ENCODE results near the gene BCO2. TPM values are rescaled to one million over a fixed set of nuclear protein-coding genes. Genes with fewer than 3 reads are reported as not detected.

BCO2 gene
- total RNA-seq, 4 donors from 2014 or later = 2.7 to 17.0 (median 9.5) TPM

DNA sequence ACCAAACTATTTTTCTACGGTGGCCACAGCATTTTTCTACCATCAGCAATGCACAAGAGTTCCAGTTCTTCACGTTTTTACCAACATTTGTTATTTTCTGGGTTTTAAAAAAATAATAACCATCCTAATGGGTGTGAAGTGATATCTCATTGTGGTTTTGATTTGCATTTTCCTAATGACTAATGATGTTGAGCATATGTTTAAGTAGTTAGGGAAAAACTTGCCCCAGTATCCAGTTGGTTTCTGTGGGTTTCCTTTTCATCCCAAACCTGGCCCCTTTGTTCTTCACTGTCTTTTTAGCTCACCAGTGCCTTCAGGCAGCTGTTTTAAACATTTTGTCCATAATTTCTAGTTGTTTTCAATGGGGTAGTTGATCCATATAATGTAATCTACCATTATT is 36.2 kb downstream of the BCO2 start:
- TF ChIP-seq POLR2A (IDR thresholded peaks at IDR 0.05) (no peak), CTCF (IDR thresholded peaks at IDR 0.05) (no peak)

GRCh38 chr11:112212290-112212689 is 37.0 kb downstream of the BCO2 start:
- 32 to 65% methylated on average over 3 of the region's 3 CpGs for WGBS, 2 donors
- Histone ChIP-seq H3K36me3 (no peaks in the 10 kb centered on the region), H3K4me1 (peaks cover 0 to 7% (median 0%) of the 10 kb centered on the region in 3 donors), H3K4me3 (no peak overlapping the region), H3K27me3 (no peaks in the 10 kb centered on the region), H3K9me3 (no peaks in the 10 kb centered on the region), H3K27ac (no peak overlapping the region)
- DNase-seq = no peak
- intact Hi-C loops (cut with DNase I) = no loop called here
- TF ChIP-seq POLR2A (IDR thresholded peaks at IDR 0.05) = no peak
- no peak for TF ChIP-seq CTCF (IDR thresholded peaks at IDR 0.05)

More for the DNA sequence above, 36.2 kb downstream of the BCO2 start:
- intact Hi-C loops (cut with DNase I) = no loop called here
- Histone ChIP-seq H3K27ac (no peak overlapping the region), H3K27me3 (no peaks in the 10 kb centered on the region), H3K4me3 (no peak overlapping the region), H3K36me3 (no peaks in the 10 kb centered on the region), H3K4me1 (peaks cover 0 to 7% (median 0%) of the 10 kb centered on the region in 3 donors), H3K9me3 (no peaks in the 10 kb centered on the region)
- WGBS, 2 donors = 28 to 52% methylated on average over 2 of the region's 2 CpGs
- no peak for DNase-seq

GRCh38 chr11:112212710-112213109 is 37.4 kb downstream of the BCO2 start:
- Histone ChIP-seq H3K4me3 (no peak overlapping the region), H3K4me1 (peaks cover 0 to 7% (median 0%) of the 10 kb centered on the region in 3 donors), H3K36me3 (no peaks in the 10 kb centered on the region), H3K27me3 (no peaks in the 10 kb centered on the region), H3K9me3 (no peaks in the 10 kb centered on the region), H3K27ac (no peak overlapping the region)
- DNase-seq = no peak
- intact Hi-C loops (cut with DNase I) = no loop called here
- TF ChIP-seq POLR2A (IDR thresholded peaks at IDR 0.05) = no peak
- no peak for TF ChIP-seq CTCF (IDR thresholded peaks at IDR 0.05)

DNA sequence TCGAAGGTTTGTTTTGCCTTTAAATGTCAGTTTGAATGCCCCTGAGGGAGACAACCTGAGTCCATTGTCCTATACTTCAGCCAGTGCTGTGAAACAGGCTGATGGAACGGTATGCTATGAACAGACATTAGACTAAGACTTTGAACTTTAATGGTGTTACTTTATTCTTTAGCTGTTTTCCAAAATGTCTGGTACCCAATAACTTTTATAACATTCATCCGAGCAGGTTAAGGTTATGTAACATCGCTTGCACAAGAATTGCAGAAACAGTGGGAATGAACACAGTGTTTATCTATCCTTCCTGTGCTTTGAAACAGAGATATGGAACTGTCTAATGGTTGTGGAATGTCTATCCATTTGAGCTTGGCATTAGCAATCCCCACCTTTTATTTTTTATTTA is 38.4 kb downstream of the BCO2 start:
- intact Hi-C loops (cut with DNase I) = no loop called here
- Histone ChIP-seq H3K4me3 (no peak overlapping the region), H3K36me3 (no peaks in the 10 kb centered on the region), H3K9me3 (no peaks in the 10 kb centered on the region), H3K27me3 (no peaks in the 10 kb centered on the region), H3K4me1 (peaks cover 0 to 7% (median 0%) of the 10 kb centered on the region in 3 donors), H3K27ac (no peak overlapping the region)
- WGBS, 2 donors = 77 to 84% methylated on average over 4 of the region's 4 CpGs
- TF ChIP-seq POLR2A (IDR thresholded peaks at IDR 0.05) (no peak), CTCF (IDR thresholded peaks at IDR 0.05) (no peak)
- no peak for DNase-seq

DNA sequence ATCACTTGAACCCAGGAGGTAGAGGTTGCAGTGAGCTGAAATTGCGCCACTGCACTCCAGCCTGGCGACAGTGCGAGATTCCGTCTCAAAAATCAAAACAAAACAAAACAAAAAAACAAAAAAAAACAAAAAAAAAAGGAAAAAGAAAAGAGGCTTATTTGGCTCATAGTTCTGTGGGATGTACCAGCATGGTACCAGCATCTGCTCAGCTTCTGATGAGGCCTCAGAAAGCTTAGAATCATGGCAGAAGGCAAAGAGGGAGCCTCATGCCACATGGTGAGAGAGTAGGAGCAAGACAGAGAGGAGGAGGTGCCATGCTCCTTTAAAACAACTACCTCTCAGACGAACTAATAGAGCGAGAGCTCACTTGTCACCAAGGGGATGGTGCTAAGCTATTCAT is 40.3 kb downstream of the BCO2 start:
- no peaks in the 10 kb centered on the region for H3K27me3 ChIP-seq
- no peak overlapping the region for H3K4me3 ChIP-seq
- H3K27ac ChIP-seq = no peak overlapping the region
- TF ChIP-seq POLR2A (IDR thresholded peaks at IDR 0.05) = no peak
- no peak for DNase-seq
- peaks cover 0 to 16% (median 0%) of the 10 kb centered on the region in 3 donors for H3K4me1 ChIP-seq
- intact Hi-C loops (cut with DNase I) = loop anchor here (5.0 kb wide), 1 partner anchor 67 kb away; no protein-coding TSS in a partner anchor
- no peaks in the 10 kb centered on the region for H3K9me3 ChIP-seq
- 87 to 94% methylated on average over 5 to 6 of the region's 6 CpGs for WGBS, 2 donors
- H3K36me3 ChIP-seq = no peaks in the 10 kb centered on the region

DNA sequence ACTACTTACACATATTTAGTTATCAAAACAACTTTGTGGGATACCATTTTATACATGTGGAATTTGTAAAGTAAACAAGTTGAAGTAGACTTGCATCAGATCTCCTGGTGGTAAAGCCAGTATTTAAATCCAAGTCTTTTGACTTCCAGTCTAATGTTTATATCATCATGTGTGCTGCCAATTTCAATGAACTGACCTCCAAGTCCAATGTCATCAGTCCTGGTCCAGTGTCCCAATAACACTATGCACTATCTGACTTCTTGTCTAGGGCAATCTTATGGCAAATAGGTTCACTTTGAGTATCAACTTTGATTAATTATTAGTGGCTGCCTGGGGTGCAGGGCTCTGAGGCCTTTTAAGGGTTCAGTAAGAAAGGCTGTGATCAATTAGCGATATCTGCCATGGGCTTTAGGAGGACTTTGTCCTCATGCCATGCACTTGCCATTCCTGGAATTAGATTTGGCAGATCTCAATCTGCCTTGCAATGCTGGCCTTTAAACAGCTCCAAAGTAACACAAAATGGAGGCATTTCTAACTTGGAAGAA is 41.3 kb downstream of the BCO2 start:
- H3K27ac ChIP-seq = no peak overlapping the region
- no peak overlapping the region for H3K4me3 ChIP-seq
- peaks cover under 1 to 26% (median 3%) of the 10 kb centered on the region in 3 donors for H3K4me1 ChIP-seq
- H3K27me3 ChIP-seq = no peaks in the 10 kb centered on the region
- 75 to 92% methylated on average over 1 of the region's 1 CpG for WGBS, 2 donors
- no peaks in the 10 kb centered on the region for H3K36me3 ChIP-seq
- no peaks in the 10 kb centered on the region for H3K9me3 ChIP-seq
- DNase-seq = no peak
- intact Hi-C loops (cut with DNase I) = loop anchor here (5.0 kb wide), 1 partner anchor 66 kb away; no protein-coding TSS in a partner anchor
- TF ChIP-seq CTCF (IDR thresholded peaks at IDR 0.05) (no peak), POLR2A (IDR thresholded peaks at IDR 0.05) (no peak)

All from esophagus squamous epithelium (tissue), 5 donors.